GM06990 (cell line): Measurements from ENCODE around the gene COL16A1.

Source experiments
- DNase-seq: peaks from one replicate; pipeline ENCODE4 v3.0.0-alpha.2; 2011; ENCODE audit not compliant: insufficient read length; ENCODE audit errors: extremely low read depth
- H3K27me3 ChIP-seq: replicated peaks from 2 replicates; pipeline ENCODE4 v1.6.0; 2011; ENCODE audit warnings: low read length; ENCODE audit not compliant: control insufficient read depth, insufficient read depth
- H3K36me3 ChIP-seq: 2 replicates; pipeline ENCODE4 v1.5.1; 2011; ENCODE audit warnings: low read length; ENCODE audit not compliant: control insufficient read depth, insufficient read depth
- H3K4me3 ChIP-seq: replicated peaks from 2 replicates; pipeline ENCODE4 v1.5.1; 2011; ENCODE audit warnings: low read depth, mild to moderate bottlenecking, control low read depth, low read length
- TF ChIP-seq, protein P1 (sequence below): IDR thresholded peaks from 2 replicates; pipeline ENCODE4 v1.5.1; 2011; ENCODE audit warnings: low read length, control low read depth, mild to moderate bottlenecking, inconsistent platforms; ENCODE audit not compliant: insufficient read depth, poor library complexity, severe bottlenecking

COL16A1 gene

DNA sequence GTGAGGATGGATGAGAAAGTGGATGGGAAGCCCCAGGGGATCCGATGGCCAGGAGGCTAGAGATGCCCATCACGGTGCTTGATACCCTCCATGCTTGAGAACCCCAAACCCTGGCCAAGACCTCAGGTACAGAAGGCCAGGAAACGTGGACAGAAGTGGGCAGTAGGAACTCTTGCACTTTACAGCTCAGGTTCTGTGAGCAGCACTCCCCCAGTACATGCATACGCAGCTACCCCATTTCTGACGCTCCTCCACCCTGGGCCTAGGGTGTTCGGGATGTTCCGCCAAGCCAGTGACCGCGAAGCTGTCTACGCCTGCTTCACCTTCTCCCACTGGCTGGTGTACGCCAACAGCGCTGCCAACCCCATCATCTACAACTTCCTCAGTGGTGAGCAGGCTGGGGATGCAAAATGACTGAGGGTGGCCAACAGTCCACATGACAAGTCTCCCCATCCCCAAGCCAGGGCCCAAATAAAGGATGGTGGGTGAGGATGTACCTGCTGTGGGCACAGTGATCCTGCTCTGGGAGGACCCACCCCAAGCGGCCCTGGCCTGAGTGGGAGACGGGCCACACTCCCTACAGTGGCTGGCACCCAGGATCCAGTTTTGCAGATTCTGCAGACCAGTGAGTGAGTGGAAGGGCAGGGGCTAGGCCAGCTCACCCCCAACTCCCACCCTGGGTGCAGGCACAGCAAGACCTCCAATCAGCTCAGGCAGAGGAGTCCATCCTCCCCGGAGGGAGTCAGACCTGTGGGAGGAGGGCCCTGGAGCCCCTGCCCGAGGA lies 78.9 kb downstream of the COL16A1 start:
- TF ChIP-seq, protein P1, sequence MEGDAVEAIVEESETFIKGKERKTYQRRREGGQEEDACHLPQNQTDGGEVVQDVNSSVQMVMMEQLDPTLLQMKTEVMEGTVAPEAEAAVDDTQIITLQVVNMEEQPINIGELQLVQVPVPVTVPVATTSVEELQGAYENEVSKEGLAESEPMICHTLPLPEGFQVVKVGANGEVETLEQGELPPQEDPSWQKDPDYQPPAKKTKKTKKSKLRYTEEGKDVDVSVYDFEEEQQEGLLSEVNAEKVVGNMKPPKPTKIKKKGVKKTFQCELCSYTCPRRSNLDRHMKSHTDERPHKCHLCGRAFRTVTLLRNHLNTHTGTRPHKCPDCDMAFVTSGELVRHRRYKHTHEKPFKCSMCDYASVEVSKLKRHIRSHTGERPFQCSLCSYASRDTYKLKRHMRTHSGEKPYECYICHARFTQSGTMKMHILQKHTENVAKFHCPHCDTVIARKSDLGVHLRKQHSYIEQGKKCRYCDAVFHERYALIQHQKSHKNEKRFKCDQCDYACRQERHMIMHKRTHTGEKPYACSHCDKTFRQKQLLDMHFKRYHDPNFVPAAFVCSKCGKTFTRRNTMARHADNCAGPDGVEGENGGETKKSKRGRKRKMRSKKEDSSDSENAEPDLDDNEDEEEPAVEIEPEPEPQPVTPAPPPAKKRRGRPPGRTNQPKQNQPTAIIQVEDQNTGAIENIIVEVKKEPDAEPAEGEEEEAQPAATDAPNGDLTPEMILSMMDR: no peak
- Histone ChIP-seq H3K4me3 (no peak overlapping the region), H3K36me3 (peaks cover 17% of the 10 kb centered on the region), H3K27me3 (no peaks in the 10 kb centered on the region)
- no peak for DNase-seq

DNA sequence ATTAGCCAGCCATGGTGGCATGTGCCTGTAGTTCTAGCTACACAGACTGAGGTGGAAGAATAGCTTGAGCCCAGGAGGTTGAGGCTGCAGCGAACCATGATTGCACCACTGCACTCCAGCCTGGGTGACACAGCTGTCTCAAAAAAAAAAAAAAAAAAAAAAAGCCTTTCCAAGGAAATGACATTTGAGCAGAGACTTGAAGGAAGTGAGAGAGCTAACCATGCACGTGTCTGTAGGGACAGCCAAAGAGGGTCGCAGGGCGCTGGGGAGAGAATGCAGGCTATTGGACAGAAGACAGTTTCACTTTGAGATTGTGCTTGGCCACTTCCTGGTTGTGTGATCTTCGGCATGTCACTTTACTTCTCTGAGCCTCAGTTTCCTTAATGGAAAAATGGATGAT lies 79.5 kb downstream of the COL16A1 start:
- Histone ChIP-seq H3K36me3 (peaks cover 13% of the 10 kb centered on the region), H3K4me3 (no peak overlapping the region), H3K27me3 (no peaks in the 10 kb centered on the region)
- DNase-seq: no peak
- TF ChIP-seq, protein P1: no peak

DNA sequence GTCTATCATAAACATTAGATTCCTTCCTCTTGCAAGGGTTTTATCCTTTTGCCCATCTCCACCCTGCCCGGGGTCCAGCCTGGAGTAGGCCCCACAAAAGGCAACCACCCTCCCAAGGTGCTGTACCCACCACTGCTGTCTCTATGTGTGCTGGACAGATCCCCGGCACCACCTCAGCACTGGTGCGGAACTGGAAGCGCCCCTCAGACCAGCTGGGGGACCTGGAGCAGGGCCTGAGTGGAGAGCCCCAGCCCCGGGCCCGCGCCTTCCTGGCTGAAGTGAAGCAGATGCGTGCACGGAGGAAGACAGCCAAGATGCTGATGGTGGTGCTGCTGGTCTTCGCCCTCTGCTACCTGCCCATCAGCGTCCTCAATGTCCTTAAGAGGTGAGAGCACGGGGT lies 80.5 kb downstream of the COL16A1 start:
- Histone ChIP-seq H3K4me3 (no peak overlapping the region), H3K36me3 (peaks cover 9% of the 10 kb centered on the region), H3K27me3 (no peaks in the 10 kb centered on the region)
- no peak for DNase-seq
- TF ChIP-seq, protein P1: no peak

DNA sequence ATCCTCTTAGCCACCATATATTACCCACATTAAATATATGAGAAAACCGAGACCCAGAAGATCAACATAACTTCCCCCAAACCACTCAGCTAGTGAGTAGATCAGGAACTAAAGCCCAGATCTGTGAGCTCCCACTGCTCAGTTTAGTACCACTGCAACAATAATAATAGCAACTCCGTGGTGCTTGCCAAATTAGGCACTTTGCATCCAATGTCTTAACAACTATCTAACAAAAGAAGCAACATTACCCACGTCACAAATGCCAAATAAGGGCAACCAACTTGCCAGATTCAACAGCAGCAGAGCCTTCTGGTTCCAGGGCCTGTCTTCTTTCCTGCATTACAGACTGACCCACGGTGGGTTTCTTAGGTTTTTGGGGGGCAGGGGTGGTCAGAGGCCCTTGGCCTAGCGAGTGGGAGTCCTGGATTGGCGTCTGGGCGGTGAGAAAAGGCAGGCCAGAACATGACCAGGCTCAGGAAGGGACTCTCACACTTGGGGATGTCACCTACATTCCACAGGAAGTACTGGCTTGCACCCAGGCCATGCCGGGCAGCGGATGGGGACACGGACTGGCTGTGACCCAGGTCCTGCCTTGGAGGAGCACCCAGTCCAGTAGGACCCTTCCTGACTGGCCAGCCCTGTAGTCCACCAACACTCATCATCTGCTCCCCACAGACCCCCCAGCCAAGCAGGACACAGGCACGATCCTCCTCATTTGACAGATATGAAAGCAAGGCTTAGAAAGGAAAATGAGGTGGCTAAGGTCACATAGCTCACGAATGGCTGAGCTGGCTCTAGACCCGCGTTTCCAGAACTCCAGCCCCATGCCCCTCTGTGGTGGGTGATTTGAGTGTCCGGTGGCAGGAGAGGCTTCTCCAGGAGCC lies 81.7 kb downstream of the COL16A1 start:
- TF ChIP-seq, protein P1: no peak
- Histone ChIP-seq H3K36me3 (peaks cover 1% of the 10 kb centered on the region), H3K27me3 (no peaks in the 10 kb centered on the region; the same call in 1 of the 2 replicates), H3K4me3 (no peak overlapping the region)
- no peak for DNase-seq

DNA sequence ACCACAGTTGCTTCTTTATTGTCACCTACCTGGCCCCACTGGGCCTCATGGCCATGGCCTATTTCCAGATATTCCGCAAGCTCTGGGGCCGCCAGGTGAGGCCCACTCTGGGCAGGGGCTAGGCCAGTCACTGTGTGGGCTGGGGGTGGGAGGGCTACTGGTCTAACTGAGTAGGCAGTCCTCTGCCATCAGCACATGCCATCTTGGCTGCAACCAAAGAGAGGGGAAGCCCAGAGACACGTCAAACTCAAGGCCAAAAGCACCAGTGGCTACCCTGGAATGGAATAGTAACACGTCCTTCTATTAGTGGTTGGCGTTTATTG lies 82.4 kb downstream of the COL16A1 start:
- no peak for DNase-seq
- TF ChIP-seq, protein P1: no peak
- no peak overlapping the region for H3K4me3 ChIP-seq
- H3K36me3 ChIP-seq: no peaks in the 10 kb centered on the region
- no peaks in the 10 kb centered on the region; the same call in 1 of the 2 replicates for H3K27me3 ChIP-seq
